ENCODE measurements around the gene CORO2B.

The CORO2B gene

GRCh38 chr15:68565726-68566125, 13.1 kb upstream of the CORO2B start:
- no peak for TF ChIP-seq CTCF (conservative IDR thresholded peaks at IDR 0.05; ENCODE audit: low read depth, low read length)
- DNase-seq (ENCODE audit: low read depth) = no peak
- no peak overlapping the region for H3K4me3 ChIP-seq (ENCODE audit: low read depth, low read length)

GRCh38 chr15:68566377-68566954, 12.3 kb upstream of the CORO2B start:
- TF ChIP-seq CTCF (conservative IDR thresholded peaks at IDR 0.05; ENCODE audit: low read depth, low read length) = no peak
- no peak overlapping the region for H3K4me3 ChIP-seq (ENCODE audit: low read depth, low read length)
- DNase-seq (ENCODE audit: low read depth) = no peak

- H3K4me3 ChIP-seq (ENCODE audit: low read depth, low read length) = no peak overlapping the region
- TF ChIP-seq CTCF (conservative IDR thresholded peaks at IDR 0.05; ENCODE audit: low read depth, low read length) = no peak
- DNase-seq (ENCODE audit: low read depth) = no peak
Observed at GRCh38 chr15:68567345-68567744, 11.4 kb upstream of the CORO2B start.

- DNase-seq (ENCODE audit: low read depth) = no peak
- no peak for TF ChIP-seq CTCF (conservative IDR thresholded peaks at IDR 0.05; ENCODE audit: low read depth, low read length)
- H3K4me3 ChIP-seq (ENCODE audit: low read depth, low read length) = no peak overlapping the region
Observed at GRCh38 chr15:68570974-68571373, 7.8 kb upstream of the CORO2B start.

GRCh38 chr15:68571582-68571981, 7.2 kb upstream of the CORO2B start:
- H3K4me3 ChIP-seq (ENCODE audit: low read depth, low read length) = no peak overlapping the region
- no peak for TF ChIP-seq CTCF (conservative IDR thresholded peaks at IDR 0.05; ENCODE audit: low read depth, low read length)
- no peak for DNase-seq (ENCODE audit: low read depth)

GRCh38 chr15:68572309-68572708, 6.5 kb upstream of the CORO2B start:
- no peak overlapping the region for H3K4me3 ChIP-seq (ENCODE audit: low read depth, low read length)
- DNase-seq (ENCODE audit: low read depth) = no peak
- no peak for TF ChIP-seq CTCF (conservative IDR thresholded peaks at IDR 0.05; ENCODE audit: low read depth, low read length)

GRCh38 chr15:68572921-68573320, 5.9 kb upstream of the CORO2B start:
- TF ChIP-seq CTCF (conservative IDR thresholded peaks at IDR 0.05; ENCODE audit: low read depth, low read length) = no peak
- no peak for DNase-seq (ENCODE audit: low read depth)

More at GRCh38 chr15:68572921-68573320, 5.9 kb upstream of the CORO2B start:
- H3K4me3 ChIP-seq (ENCODE audit: low read depth, low read length) = no peak overlapping the region

Measured in choroid plexus epithelial cell (primary cell).